GM12878 (cell line): ENCODE measurements around the gene NLRP9. TPM values are rescaled to one million over a fixed set of nuclear protein-coding genes. Genes with fewer than 3 reads are reported as not detected.
A peak's percentile ranks its signal among the peaks of the same experiment; 100 is the strongest.

Experiments used
- ATAC-seq: fragments of 200-7000 bp; cut with Tn5 transposase; 3 replicates; pipeline ENCODE4 v1.9.1; 2020; ENCODE audit warnings: mild to moderate bottlenecking, moderate library complexity
- BruUV-seq: library from RNA; stranded (reverse); fragments of 400-500 nt; replicated peaks from 2 replicates; lab custom pipeline; 2021; lab: Mats Ljungman, UMichigan
- CTCF ChIA-PET: fragments of 300-600 bp; sonication (Branson Sonifier 250); formaldehyde crosslinking; extraction: SDS; loops from one replicate; lab custom pipeline; 2021; ENCODE audit warnings: inconsistent platforms; lab: Yijun Ruan, JAX
- POLR2A ChIA-PET: fragments of 350-600 bp; formaldehyde crosslinking; extraction: SDS; loops from one replicate; lab custom pipeline; 2021; ENCODE audit warnings: inconsistent platforms; lab: Charles Lee
- RAD21 ChIA-PET: fragments of 300-600 bp; sonication (Branson Sonifier 250); formaldehyde crosslinking; loops from one replicate; lab custom pipeline; 2023; ENCODE audit warnings: antibody characterized with exemption; ENCODE audit not compliant: unreplicated experiment; lab: Charles Lee
- SMC1A ChIA-PET: fragments of 300-600 bp; sonication (Branson Sonifier 250); formaldehyde crosslinking; loops from one replicate; lab custom pipeline; 2023; ENCODE audit not compliant: unreplicated experiment, uncharacterized antibody; lab: Charles Lee
- DNase-seq: peaks from one replicate; pipeline ENCODE4 v3.0.0-alpha.2; 2011; ENCODE audit warnings: low read depth, low spot score
- FAIRE-seq: peaks from 3 replicates; lab custom pipeline; 2011; peaks lifted over from hg19 to GRCh38; lab: Jason Lieb, UNC
- H2AFZ ChIP-seq: 2 replicates; pipeline ENCODE4 v1.6.0; 2011; ENCODE audit warnings: low read depth, low read length, control low read depth; ENCODE audit not compliant: control insufficient read depth
- H3K27ac ChIP-seq: 2 replicates; pipeline ENCODE4 v1.5.1; 2011; ENCODE audit warnings: control low read depth; ENCODE audit not compliant: control insufficient read depth, insufficient read depth
- H3K27me3 ChIP-seq, 2 experiments: replicated peaks in 1 of 2; 2 replicates each; pipeline versions ENCODE4 v1.6.0 to v1.6.1; 2011; ENCODE audit warnings: low read length in 1 of 2; ENCODE audit not compliant: control insufficient read depth in 2 of 2, insufficient read depth in 2 of 2
- H3K36me3 ChIP-seq, 2 experiments: 2 replicates each; pipeline ENCODE4 v1.5.1; 2011; ENCODE audit warnings: low read length in 1 of 2; ENCODE audit not compliant: control insufficient read depth in 2 of 2, insufficient read depth in 2 of 2
- H3K4me1 ChIP-seq: 2 replicates; pipeline ENCODE4 v1.6.1; 2011; ENCODE audit warnings: mild to moderate bottlenecking, low read length, moderate library complexity, mixed read lengths; ENCODE audit not compliant: control insufficient read depth, insufficient read depth
- H3K4me2 ChIP-seq: 2 replicates; pipeline ENCODE4 v1.6.0; 2011; ENCODE audit warnings: control low read depth; ENCODE audit not compliant: control insufficient read depth, insufficient read depth
- H3K4me3 ChIP-seq: fragments of 200-600 bp; sonication (generic); 2 replicates; pipeline ENCODE4 v1.5.1; 2016
- H3K79me2 ChIP-seq: 2 replicates; pipeline ENCODE4 v1.6.0; 2011; ENCODE audit warnings: low read length; ENCODE audit not compliant: control insufficient read depth, insufficient read depth
- H3K9ac ChIP-seq: 2 replicates; pipeline ENCODE4 v1.8.0; 2011; ENCODE audit warnings: low read length, control low read depth, mixed read lengths; ENCODE audit not compliant: control insufficient read depth, insufficient read depth
- H3K9me3 ChIP-seq: replicated peaks from 3 replicates; pipeline ENCODE4 v1.5.1; 2011; ENCODE audit warnings: mild to moderate bottlenecking, low read length; ENCODE audit not compliant: control insufficient read depth, insufficient read depth
- H4K20me1 ChIP-seq: 2 replicates; pipeline ENCODE4 v1.6.0; 2011; ENCODE audit not compliant: control insufficient read depth, insufficient read depth
- ASH2L ChIP-seq: fragments of 300-600, 200-600 bp; sonication (generic); IDR thresholded peaks from 2 replicates; pipeline ENCODE4 v1.6.1; 2017; ENCODE audit warnings: low read depth, mild to moderate bottlenecking, borderline replicate concordance
- POLR2A ChIP-seq: IDR thresholded peaks from 2 replicates; pipeline ENCODE4 v1.6.1; 2011; ENCODE audit warnings: low read depth, mild to moderate bottlenecking, low read length
- SMAD1 ChIP-seq: fragments of 450-650 bp; IDR thresholded peaks from 2 replicates; pipeline ENCODE4 v1.6.1; 2018; ENCODE audit warnings: mild to moderate bottlenecking, low read depth; ENCODE audit not compliant: partially characterized antibody
- SPI1 ChIP-seq: IDR thresholded peaks from 2 replicates; pipeline ENCODE4 v1.6.1; 2011; ENCODE audit warnings: low read depth, mild to moderate bottlenecking, low read length, moderate library complexity, borderline replicate concordance; ENCODE audit not compliant: insufficient read depth
- ZBTB40 ChIP-seq: fragments of 450-650 bp; IDR thresholded peaks from 2 replicates; pipeline ENCODE4 v1.6.1; 2016; ENCODE audit warnings: mild to moderate bottlenecking, moderate library complexity, borderline replicate concordance
- whole genome bisulfite sequencing: methylation state at CpG from one replicate; pipeline ENCODE4 v1.1.6; 2016; ENCODE audit warnings: low lambda C conversion rate; ENCODE audit not compliant: insufficient replicate concordance, insufficient coverage; ENCODE audit errors: missing lambda C conversion rate; 5-methylcytosine and 5-hydroxymethylcytosine counted together
- in situ Hi-C: fragments of 300-500 bp; cut with MboI; formaldehyde crosslinking; loops from 9 replicates; pipeline ENCODE4 v1.14.3; 2018; ENCODE audit warnings: mixed read lengths
- intact Hi-C: fragments of 100-400 bp; cut with micrococcal nuclease; formaldehyde crosslinking; loops from one replicate; pipeline ENCODE4 v1.14.2; 2022; ENCODE audit not compliant: unreplicated experiment
- polyA plus RNA-seq, 11 experiments: library from polyadenylated mRNA; depleted of rRNA in 4 of 11; unstranded in 6 of 11; stranded (reverse) in 5 of 11; fragments of >200 nt; fragmentation: Nextera tagmentation in 4 of 11; fragmentation: Illumina TruSeq in 1 of 11; extraction: Ambion mirVana in 4 of 11; extraction: Trizol in 1 of 11; gene quantifications; 1 replicate in 1 of 11; 2 replicates in 10 of 11; pipeline versions ENCODE4 v1.2.1 to v1.2.3, GENCODE V29; 2011 to 2016; ENCODE audit warnings: inconsistent platforms in 2 of 11, missing spikeins in 2 of 11, low read depth in 1 of 11
- total RNA-seq, 4 experiments: library from RNA; depleted of rRNA in 3 of 4; stranded (reverse); fragments of >200 nt in 3 of 4; fragmentation: Illumina TruSeq in 1 of 4; extraction: Trizol in 1 of 4; gene quantifications; 2 replicates each; pipeline versions ENCODE4 v1.2.1 to v1.2.3, GENCODE V29; 2013 to 2021

NLRP9 gene
- total and polyA plus RNA-seq, 10 of the 15 experiments (the other 5 are each of a cell fraction or from before 2014, with no cell fraction given), result not detected

GRCh38 chr19:55659822-55660221 lies 78.4 kb downstream of the NLRP9 start:
- Histone ChIP-seq H3K4me1 (peaks cover 12% of the 10 kb centered on the region), H4K20me1 (peaks cover 24% of the 10 kb centered on the region), H3K4me2 (no peak overlapping the region), H3K27ac (no peak overlapping the region), H3K36me3 (peaks cover 27 to 53% of the 10 kb centered on the region in 2 experiments), H3K27me3 (no peaks in the 10 kb centered on the region), H3K79me2 (peaks cover 64% of the 10 kb centered on the region), H2AFZ (no peak overlapping the region), H3K9me3 (no peaks in the 10 kb centered on the region), H3K4me3 (no peak overlapping the region), H3K9ac (no peak overlapping the region)
- in situ Hi-C loops, result loop anchor here (10.0 to 25.0 kb wide), 2 partner anchors 1195 to 1523 kb away; partner anchors contain the start of genes CNOT3 and LENG9
- no peak for DNase-seq
- ChIA-PET RAD21 (no interaction called here), CTCF (no interaction called here), POLR2A (no interaction called here), SMC1A (no interaction called here)
- WGBS, result 75% methylated on average over 7 of the region's 9 CpGs
- ATAC-seq, result no peak
- BruUV-seq, result no TSS peak
- intact Hi-C loops, result no loop called here
- TF ChIP-seq SPI1 (peak; percentile 65; the same call in 1 of the 2 replicates), SMAD1 (no peak), ASH2L (no peak), ZBTB40 (no peak), POLR2A (no peak)
- no peak for FAIRE-seq
